CD4-positive, alpha-beta T cell treated with Interleukin-15 for 1 hour (primary cell): ENCODE data around the gene ZNF496.
A peak's percentile ranks its signal among the peaks of the same experiment; 100 is the strongest.
"Not testable (repeated sequence)": the region's sequence is repeated elsewhere in the genome, so short reads cannot be mapped to it uniquely, and the experiment has no call there.

Source experiments
- DNase-seq: peaks from one replicate; pipeline ENCODE4 v3.0.0-alpha.2; 2020

ZNF496 gene

DNA sequence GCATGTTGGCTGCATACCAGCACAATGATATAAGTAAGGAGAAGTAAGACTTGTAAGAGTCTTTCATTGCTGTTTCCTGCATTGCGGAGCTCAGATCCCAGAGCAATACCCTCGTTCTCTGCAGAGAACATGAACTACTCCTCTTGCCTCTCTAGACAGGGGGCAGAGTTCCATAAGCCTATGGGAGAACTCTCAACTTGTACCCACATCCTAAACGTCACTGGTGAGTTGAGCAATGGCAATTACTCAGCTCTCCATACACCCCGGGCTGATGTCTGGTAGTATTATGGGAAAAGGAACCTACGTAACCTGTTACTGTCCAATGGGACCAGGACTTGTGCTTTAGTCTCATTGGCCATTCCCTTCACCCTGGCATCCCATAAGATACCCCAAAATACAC is 27.3 kb upstream of the ZNF496 start:
- peak; percentile 71 for DNase-seq

DNA sequence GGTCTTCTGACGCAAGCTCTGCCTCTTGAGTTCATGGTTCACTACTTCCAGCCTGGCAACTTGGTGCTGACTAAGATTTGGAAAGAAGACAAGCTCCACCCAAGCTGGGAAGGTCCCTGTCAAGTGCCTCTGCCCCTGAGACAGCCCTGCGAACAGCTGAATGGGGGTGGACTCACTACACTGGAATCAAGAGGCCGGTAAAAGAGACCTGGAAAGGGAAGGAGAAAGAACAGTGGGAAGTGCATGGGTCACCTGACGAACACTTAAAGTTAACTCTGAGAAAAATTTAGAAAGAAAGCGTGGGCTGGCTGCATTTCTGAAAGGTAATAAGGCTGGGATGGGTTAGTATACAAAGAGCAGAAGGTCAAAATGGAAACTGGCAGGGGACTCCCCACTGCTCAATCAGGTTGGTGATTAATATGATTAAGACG is 26.1 kb upstream of the ZNF496 start:
- no peak for DNase-seq

DNA sequence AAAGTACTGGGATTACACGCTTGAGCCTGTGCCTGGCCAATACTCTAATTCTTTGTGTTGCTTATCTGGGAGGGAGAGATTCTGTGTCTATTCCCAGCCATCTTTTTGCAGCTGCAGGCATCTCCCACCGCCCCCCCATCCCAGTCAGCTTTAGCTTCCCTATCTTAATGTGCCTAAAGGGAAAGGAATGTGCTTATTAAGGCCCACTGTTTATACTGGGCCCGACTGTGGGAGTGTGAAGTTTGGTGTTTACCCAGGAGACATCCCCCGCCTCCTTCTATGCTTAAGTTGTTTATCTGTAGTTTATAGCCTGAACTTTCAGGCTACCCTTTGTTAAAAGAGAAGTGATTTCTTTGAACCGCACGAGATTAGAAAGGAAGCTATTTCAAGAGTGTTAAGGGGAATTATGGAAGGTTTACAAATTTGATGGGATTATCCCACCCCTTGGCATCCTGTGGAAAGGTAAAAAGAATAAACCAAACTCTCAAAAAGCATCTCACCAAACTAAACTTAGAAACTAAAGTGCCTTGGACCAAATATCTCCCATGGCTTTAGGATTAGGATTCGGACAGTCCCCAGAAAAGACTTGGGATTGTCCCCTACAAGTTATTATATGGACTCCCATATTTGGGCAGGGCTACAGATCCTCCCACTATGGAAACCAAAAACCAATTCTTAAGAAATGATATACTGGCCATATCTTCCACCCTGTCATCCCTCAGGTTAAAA is 25.5 kb upstream of the ZNF496 start:
- no peak for DNase-seq

DNA sequence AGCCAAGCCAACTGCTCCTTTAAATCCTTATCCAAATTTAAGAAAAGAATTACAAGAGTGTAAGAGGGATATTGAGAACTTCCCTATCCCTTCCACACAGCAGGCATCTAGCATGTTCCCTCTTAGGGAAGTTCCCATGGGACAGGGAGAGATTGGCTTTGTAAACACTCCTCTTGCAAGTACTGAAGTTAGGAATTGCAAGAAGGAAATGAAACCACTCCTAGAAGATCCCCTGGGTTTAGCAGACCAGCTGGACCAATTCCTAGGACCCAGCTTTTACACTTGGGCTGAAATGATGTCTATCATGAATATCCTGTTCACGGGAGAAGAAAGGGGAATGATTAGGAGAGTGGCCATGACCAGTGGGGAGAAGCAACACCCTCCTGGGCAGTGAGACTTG is 23.5 kb upstream of the ZNF496 start:
- not testable (repeated sequence) for DNase-seq

DNA sequence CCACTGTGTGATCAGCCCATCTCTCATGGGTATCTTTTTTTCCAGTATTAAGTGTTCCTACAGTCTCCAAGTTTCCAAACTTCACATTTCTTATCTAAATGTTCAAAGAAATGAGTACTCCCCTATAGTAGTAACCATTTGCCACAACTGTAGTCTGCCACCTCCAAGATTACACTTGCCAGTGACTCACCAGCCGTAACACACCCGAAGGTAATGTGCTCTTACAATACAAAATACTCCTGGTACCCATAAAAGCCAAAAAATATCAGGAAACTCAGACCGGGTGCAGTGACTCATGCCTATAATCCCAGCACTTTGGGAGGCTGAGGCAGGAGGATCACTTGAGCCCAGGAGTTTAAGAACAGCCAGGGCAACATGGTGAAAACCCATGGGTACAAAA is 20.5 kb upstream of the ZNF496 start:
- DNase-seq = no peak

DNA sequence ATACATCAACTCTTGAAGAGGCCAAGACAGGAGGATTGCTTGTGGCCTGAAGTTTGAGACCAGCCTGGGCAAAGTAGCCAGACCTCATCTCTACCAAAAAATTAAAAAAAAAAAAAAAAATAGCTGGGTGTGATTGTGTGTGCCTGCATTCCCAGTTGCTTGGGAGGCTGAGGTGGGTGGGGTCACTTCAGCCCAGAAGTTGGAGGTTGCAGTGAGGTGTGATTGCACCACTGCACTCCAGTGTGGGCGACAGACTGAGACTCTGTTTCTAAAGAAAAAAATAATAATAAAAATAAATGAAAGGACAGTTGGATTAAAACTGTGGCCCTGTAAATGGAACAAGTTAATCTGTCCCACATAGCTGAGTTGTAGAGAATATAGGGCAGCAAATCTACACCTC is 18.9 kb upstream of the ZNF496 start:
- DNase-seq = no peak

DNA sequence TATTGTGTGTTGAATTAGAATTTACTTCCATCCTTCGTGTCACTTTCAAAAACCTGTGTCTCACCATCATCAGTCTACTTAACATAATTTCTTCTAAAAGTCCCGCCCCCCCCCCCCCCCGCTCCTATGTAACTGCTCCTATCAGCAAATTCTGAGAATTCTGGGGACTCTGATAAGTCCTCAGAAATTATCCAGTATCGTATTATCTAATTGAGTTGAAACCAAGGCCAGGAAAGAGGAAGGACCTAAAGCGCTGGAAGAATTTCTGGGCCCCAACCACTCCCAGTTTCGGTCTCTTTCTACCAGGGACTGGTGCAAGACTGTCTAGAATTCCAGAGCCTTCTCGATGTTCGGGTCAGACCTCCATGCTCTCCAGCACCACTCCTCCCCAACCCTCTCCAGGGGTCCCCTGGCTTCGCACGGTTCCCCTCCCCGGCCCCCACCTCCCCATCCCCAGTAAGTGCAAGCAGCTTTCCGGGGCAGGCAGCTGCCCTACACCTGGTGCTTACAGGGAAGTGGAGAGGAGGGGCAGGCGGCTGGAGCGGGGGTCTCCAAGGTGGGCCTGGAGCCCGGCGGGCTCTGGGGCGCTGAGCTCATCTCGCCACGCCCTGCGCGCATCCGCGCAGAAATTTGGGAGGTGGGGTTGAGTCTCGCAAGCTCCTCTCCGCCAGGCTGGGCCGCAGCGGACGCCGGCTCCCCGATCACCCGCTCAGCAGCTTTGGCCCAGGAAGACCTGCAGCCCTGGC is 16.0 kb upstream of the ZNF496 start:
- no peak for DNase-seq

DNA sequence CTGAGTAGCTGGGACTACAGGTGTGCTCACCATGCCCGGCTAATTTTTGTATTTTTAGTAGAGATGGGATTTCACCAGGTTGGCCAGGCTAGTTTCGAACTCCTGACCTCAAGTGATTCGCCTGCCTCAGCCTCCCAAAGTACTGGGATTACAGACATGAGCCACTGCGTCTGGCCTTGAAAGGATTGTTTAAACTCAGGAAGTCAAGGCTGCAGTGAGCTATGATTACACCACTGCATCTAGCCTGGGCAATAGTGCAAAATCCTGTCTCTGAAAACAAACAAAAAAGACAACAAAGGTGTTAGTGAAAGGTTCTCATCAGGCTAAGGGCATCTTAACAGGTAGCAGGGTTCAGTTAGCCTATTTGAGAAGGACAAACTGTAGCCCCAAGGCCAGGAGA is 14.2 kb upstream of the ZNF496 start:
- DNase-seq = no peak

DNA sequence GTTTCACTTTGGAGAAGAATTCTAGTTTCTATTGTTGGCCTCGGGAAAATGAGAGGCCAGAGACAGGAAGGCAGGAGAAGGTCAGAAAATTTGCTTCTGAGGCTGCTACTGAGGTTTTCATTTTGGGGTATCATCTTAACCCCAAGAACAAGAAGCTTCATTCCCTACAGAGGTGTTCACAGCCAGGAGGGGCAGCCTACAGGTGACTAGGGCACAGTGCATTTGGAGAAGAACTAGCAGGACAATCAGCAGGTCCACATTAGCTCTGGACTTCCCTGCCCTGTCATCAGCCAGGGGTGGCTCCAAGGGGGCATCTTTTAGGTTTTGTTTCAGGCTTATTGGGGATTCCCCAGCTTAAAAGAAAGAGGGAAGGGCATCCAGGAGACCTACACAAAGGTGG is 12.1 kb upstream of the ZNF496 start:
- DNase-seq = no peak

DNA sequence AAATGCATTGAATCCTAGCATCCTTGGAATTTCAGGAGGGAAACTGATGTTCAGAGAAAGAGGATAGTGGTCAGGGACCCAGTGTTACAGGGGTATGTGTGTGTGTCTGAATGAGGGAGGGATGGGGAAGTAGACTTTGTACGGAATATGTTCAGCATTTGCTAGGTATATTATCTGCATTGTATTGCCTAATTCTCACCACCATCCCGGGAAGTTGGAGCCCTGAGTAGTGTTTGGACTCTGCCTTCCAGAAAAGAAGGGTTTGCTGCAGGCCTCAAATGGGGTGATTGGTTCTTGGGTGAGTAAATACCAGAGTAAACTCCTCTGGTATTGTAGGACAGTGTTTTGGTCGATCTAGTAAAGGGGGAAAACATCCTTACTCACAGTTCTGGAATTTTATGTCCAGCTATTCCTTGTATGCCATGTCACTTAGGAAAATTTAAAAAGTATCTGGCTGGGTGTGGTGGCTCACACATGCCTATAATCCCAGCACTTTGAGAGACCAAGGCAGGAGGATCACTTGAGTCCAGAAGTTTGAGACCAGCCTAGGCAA is 7.1 kb upstream of the ZNF496 start:
- DNase-seq = no peak

DNA sequence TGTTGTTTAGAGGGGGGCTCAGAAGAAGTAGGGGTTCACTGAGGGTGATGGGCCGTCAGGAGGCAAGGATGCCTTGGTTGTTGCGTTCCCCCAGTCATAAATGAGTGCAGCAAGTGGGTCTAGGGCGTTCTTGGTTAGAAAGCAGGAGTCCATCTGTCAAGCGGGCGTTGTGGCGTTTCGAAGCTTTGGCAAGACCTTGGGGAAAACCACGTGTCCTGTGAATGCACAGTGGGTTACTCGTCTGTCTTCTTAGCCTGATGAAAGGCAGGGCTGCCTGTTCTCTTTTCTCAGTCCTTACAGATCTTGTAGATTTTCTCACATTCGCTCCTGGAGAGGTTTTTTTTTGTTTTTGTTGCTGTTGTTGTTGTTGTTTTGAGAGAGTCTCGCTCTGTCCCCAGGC is 6.3 kb upstream of the ZNF496 start:
- DNase-seq = no peak

DNA sequence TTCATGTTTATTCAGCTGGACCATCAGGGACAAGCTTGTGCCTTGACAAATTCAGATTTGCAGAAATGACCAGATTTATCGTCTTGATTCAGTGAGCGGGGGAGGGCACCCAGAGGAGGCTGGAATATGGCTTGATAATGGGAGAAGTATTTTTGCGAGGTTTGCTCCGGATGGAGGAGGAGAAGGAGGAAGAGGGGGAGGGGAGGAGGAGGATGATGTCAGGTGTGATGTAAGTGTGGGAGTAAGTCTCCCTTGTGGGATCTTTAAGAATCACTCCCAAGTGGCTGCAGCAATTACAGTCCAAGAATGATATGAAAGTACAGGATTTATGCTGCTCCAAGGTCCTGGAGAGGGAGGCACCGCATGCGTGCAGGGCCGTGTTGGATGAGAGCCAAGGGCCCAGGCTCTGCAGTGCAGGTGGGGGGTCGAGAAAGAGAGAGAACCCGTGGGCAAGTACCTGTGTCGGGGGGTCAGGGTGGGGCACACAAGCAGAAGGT is 5.6 kb upstream of the ZNF496 start:
- no peak for DNase-seq

DNA sequence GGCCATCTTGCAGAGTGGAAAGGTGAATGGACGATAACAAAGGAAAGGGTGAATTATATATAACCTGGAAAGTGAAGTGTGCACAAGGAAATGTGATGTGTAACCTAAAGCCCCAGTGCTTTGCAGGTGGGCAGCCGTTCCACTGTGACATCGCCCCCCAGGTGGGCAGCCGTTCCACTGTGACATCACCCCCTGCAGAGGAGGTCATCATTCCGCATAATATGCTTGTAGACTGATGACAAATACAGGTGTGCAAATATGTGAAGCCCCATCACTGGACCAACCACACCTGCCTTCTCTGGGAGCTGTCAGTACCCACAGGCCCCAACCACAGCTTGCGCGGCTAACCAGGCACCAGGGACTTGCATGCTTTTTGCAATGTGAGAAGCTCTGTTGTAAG is 4.7 kb upstream of the ZNF496 start:
- DNase-seq = no peak

DNA sequence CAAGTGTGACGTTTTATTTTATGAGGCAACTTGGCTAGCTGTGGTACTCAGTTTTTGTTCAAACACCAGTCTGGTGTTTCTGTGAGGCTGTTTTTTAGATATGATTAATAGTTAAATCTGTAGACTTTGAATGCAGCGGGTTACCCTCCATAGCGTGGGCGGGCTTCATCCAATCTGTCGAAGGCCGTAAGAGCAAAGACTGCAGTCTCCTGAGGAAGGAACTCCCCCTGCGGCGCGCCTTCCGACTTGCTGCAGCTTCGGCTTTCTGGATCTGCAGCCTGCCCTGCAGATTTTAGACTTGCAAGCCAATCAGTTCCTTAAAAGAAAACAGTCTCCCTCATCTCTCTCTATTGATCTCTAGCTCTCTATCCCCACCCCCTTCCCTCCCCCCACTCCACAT is 4.2 kb upstream of the ZNF496 start:
- no peak for DNase-seq

DNA sequence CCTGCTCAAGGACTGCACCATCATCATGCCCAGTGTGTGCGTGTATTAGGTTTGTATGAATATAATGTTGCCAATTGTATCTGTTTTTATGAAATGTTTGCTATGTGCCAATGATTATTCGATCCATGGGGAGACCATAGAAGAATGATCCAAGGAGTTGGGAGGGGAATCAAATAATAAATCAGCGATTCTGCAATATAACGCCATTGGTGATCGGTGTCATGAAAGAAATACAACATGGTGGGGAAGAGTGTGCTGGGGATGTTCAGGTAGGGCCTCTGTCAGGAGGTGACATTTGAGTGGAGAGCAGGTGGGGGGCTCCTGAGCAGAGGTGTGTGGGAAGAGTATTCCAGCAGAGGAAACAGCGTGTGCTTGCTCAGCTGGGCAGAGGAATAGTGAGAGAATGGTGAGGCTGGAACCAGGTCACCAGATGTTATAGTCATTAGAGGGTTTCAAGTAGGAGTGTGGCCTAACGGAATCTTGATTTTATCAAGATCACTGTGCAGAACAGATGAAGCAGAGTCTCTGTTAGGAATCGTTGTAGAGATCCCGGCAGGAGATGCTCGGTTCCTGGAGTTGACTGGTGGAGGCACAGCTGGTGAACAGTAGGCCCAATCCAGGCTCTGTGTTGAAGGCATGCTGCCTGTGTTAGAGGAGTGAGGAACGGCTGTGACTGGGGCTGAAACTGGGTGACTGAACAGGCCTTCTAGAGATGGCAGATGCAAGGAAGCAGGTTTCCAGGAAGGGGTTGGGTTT is 2.9 kb upstream of the ZNF496 start:
- no peak for DNase-seq

DNA sequence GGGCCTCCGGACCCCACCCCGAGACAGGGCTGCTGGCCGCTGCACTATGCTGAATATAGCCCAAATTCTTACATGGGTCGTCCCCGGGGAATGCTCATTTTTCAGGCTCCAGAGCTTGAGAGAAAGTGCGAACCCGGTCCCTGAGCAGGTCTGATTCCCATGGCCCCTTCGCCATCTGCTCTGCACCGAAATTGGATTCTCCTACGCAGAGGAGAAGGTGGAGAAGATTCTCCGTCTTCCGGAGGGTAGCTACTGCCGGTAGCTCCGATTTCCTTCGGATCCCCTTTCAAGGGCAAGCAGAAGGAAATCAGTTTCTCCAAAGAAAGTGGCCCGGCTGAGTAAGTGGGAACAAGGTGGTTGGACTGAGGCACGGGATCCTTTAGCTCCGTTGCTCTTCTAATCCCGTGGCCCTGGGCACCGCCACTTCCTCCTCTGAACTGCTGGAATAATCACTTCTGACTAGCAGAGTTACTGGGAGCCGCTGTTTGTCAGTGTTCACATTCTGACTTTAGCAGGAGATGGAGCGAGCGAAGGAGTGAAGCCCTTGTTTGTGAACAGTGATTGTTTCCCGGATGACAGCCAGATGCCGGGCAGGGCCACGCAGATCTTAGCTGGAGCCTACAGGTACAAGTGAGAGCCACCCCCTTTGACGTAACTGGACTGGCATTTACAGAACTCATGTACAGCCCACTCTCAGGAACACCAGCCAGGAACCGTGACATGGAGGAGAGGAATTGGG is 1.1 kb upstream of the ZNF496 start:
- no peak for DNase-seq

DNA sequence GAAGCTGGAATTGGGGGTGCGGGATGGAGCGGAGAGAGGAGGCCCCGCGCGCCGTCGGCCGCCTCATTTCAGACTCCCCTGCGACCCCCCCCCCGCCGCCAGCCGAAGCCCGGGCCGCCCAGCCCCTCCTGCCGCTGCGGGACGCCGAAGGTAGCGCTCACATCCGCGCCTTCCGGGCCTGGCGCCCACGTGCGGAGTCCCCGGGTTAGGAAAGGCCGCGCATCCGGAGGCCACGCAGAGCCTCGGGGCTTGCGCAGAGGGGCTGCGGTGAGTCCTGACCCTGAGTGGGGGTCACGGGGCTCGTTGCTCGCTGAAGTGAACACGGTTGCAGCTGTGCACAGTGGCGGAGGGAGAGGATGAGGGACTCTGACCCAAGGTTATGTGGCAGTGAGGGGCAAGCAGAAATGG is 552 bp upstream of the ZNF496 start:
- DNase-seq = peak; percentile 43

DNA sequence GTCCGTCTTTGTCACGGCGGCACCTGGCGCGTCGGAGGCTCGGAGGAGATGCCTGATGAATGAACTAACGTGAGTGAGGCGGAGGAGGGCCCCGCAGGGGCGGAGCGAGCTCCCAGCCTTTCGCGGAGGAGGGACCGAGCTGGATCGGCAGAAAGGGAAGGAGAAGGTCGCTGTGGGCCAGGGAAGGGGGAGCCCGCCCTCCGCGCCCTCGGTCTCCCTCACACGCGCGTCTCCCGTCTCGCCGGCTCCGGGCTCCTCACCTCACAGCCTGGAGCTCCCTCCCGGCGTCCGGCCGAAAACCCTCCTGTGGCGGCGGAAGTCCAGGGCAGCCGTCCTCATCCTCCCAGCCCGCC is 519 bp downstream of the ZNF496 start:
- peak; percentile 63 for DNase-seq

DNA sequence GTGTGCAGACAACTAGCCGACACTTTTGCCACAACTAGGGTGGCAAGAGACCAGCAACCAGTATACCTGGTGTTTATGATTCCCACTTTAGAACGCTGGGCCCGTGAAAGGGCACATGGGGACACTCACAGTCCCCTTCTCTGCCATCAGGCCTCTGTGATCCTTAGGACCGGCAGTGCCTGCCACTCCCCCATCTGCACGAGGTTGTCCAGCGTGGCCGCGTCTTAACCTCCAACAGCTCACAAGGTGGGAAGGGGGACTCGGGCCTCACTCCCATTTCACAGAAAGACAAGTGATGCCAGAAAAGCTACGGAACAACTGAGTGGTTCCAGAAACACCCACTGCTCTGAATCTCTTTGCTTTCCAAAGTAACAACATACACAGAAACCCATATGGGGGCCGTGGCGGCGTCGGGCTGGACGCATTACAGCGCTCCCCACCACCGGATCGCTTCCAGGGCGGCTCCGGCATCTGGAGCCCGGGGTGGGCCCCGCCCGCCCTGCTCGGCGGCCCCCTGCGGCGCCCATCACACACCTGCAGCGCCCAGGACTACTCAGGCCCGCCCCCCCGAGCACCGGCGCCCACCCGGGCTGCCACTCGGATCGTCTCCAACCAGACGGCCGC is 1.0 kb downstream of the ZNF496 start:
- no peak for DNase-seq

DNA sequence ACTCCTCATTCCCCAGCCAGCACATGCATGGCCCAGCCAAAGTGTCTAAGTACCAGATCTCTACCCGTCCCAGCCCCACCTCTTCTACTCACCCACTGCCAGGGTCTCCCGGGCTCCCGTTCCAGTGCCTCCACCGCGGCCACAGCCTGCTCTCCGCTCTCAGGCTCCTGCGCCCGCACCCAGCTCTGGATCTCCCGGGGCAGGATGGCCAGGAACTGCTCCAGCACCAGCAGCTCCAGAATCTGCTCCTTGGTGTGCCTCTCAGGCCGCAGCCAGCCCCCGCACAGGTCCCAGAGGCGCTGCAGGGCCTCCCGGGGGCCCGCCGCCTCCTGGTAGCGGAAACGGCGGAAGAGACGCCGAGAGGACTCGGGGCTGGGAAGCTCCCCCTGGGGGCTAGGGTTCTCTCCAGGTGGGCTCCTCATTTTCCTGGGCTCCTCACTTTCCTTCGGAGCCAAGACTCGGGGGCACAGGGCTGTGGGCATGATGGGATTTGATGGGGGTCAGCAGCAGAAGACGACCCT is 2.5 kb downstream of the ZNF496 start:
- DNase-seq = no peak

DNA sequence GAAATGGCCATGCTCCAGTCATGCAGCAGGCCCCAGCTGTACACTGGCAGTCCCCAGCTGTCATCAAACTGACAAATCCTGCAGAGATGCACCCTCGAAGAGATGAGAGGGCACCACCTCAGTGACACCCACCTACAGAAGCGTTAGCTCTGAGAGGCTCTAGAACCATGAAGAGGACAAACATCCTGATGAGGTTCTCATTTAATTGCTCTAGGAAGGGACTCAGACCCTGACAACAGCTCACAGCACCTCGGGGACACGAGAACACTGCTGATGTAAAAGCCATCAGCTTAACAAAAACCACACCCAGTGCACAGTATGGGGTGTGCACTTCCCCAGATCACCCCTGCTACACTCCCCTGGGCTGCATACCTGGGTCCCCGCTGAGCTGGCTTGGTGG is 3.4 kb downstream of the ZNF496 start:
- DNase-seq = no peak
